Activated CD8-positive, alpha-beta memory T cell treated with anti-CD3 and anti-CD28 coated beads for 36 hours (primary cell): ENCODE data around the gene SH2B3. TPM values are rescaled to one million over a fixed set of nuclear protein-coding genes. Genes with fewer than 3 reads are reported as not detected.

ENCODE experiments used
- CTCF ChIA-PET: fragments of 350-600 bp; sonication (Branson Sonifier 250); formaldehyde crosslinking; loops from one replicate; lab custom pipeline; 2021; ENCODE audit warnings: antibody characterized with exemption; lab: Charles Lee
- POLR2A ChIA-PET: fragments of 350-600 bp; sonication (Branson Sonifier 250); formaldehyde crosslinking; loops from one replicate; lab custom pipeline; 2021; ENCODE audit warnings: antibody characterized with exemption; lab: Charles Lee
- total RNA-seq, 2 experiments: library from RNA; stranded (reverse); gene quantifications; one replicate each; pipeline ENCODE4 v1.2.3, GENCODE V29; 2021

Gene SH2B3
- total RNA-seq, 2 experiments from 2014 or later: 56.8 to 58.4 TPM

GRCh38 chr12:111404362-111405148, 1.2 kb upstream of the SH2B3 start:
- POLR2A ChIA-PET: interaction anchor here (0.7 to 3.4 kb wide), 8 partner anchors 21 to 47 kb away, joined by 3 to 18 read pairs (median 4); no protein-coding TSS in a partner anchor
- CTCF ChIA-PET: interaction anchor here (1.3 to 15.3 kb wide), 5 partner anchors 25 to 73 kb away, joined by 4 to 393 read pairs (median 16); no protein-coding TSS in a partner anchor

- ChIA-PET CTCF (interaction anchor here (1.3 to 15.3 kb wide), 5 partner anchors 8 to 46 kb away, joined by 4 to 393 read pairs (median 16); no protein-coding TSS in a partner anchor), POLR2A (interaction anchor here (0.6 to 3.4 kb wide), 8 partner anchors 20 to 46 kb away, joined by 3 to 18 read pairs (median 4); no protein-coding TSS in a partner anchor)
Observed at GRCh38 chr12:111405149-111405858, 419 bp upstream of the SH2B3 start.

GRCh38 chr12:111406474-111407376, 1.0 kb downstream of the SH2B3 start:
- POLR2A ChIA-PET: interaction anchor here (0.7 to 3.4 kb wide), 2 partner anchors 28 to 777 kb away, joined by 3 to 18 read pairs; no protein-coding TSS in a partner anchor
- CTCF ChIA-PET: interaction anchor here (1.0 to 15.3 kb wide), 6 partner anchors 9 to 45 kb away, joined by 3 to 393 read pairs (median 6); no protein-coding TSS in a partner anchor

- CTCF ChIA-PET: interaction anchor here (1.0 to 2.1 kb wide), 3 partner anchors 18 to 44 kb away, joined by 3 to 9 read pairs (median 3); no protein-coding TSS in a partner anchor
- POLR2A ChIA-PET: no interaction called here
Observed at GRCh38 chr12:111407377-111408115, 1.8 kb downstream of the SH2B3 start.

- ChIA-PET POLR2A (no interaction called here), CTCF (interaction anchor here (1.0 to 6.9 kb wide), 4 partner anchors 11 to 44 kb away, joined by 3 to 38 read pairs (median 9); no protein-coding TSS in a partner anchor)
Observed at GRCh38 chr12:111408116-111408440, 2.4 kb downstream of the SH2B3 start.

GRCh38 chr12:111408686-111409402, 3.1 kb downstream of the SH2B3 start:
- ChIA-PET POLR2A (interaction anchor here (1.0 kb wide), 1 partner anchor 18 kb away, joined by 3 read pairs; no protein-coding TSS in a partner anchor), CTCF (interaction anchor here (1.1 to 6.9 kb wide), 4 partner anchors 12 to 43 kb away, joined by 3 to 38 read pairs (median 9); no protein-coding TSS in a partner anchor)

- ChIA-PET CTCF (interaction anchor here (1.1 to 6.9 kb wide), 4 partner anchors 12 to 35 kb away, joined by 3 to 38 read pairs (median 10); no protein-coding TSS in a partner anchor), POLR2A (interaction anchor here (1.0 kb wide), 1 partner anchor 17 kb away, joined by 3 read pairs; no protein-coding TSS in a partner anchor)
Observed at GRCh38 chr12:111409403-111409779, 3.7 kb downstream of the SH2B3 start.

- CTCF ChIA-PET: interaction anchor here (2.5 to 6.9 kb wide), 4 partner anchors 13 to 41 kb away, joined by 9 to 38 read pairs (median 18); no protein-coding TSS in a partner anchor
- POLR2A ChIA-PET: interaction anchor here (1.0 kb wide), 1 partner anchor 17 kb away, joined by 3 read pairs; no protein-coding TSS in a partner anchor
Observed at GRCh38 chr12:111409780-111410430, 4.2 kb downstream of the SH2B3 start.

- POLR2A ChIA-PET: interaction anchor here (0.7 kb wide), 1 partner anchor 9 kb away, joined by 6 read pairs; no protein-coding TSS in a partner anchor
Observed at GRCh38 chr12:111410431-111411184, 4.9 kb downstream of the SH2B3 start.

GRCh38 chr12:111411185-111411764, 5.6 kb downstream of the SH2B3 start:
- ChIA-PET POLR2A (interaction anchor here (0.7 kb wide), 1 partner anchor 9 kb away, joined by 6 read pairs; no protein-coding TSS in a partner anchor), CTCF (interaction anchor here (0.7 to 6.9 kb wide), 5 partner anchors 14 to 408 kb away, joined by 4 to 38 read pairs (median 11); no protein-coding TSS in a partner anchor)

More at GRCh38 chr12:111410431-111411184, 4.9 kb downstream of the SH2B3 start:
- CTCF ChIA-PET: interaction anchor here (0.7 to 6.9 kb wide), 5 partner anchors 13 to 407 kb away, joined by 4 to 38 read pairs (median 11); no protein-coding TSS in a partner anchor

- CTCF ChIA-PET: interaction anchor here (0.7 to 6.9 kb wide), 5 partner anchors 9 to 39 kb away, joined by 3 to 38 read pairs (median 11); no protein-coding TSS in a partner anchor
- POLR2A ChIA-PET: interaction anchor here (0.6 kb wide), 1 partner anchor 1034 kb away, joined by 4 read pairs; no protein-coding TSS in a partner anchor
Observed at GRCh38 chr12:111412007-111412829, 6.5 kb downstream of the SH2B3 start.

- POLR2A ChIA-PET: no interaction called here
- CTCF ChIA-PET: interaction anchor here (3.5 to 6.9 kb wide), 3 partner anchors 16 to 38 kb away, joined by 11 to 38 read pairs (median 25); no protein-coding TSS in a partner anchor
Observed at GRCh38 chr12:111412830-111413441, 7.2 kb downstream of the SH2B3 start.

- POLR2A ChIA-PET: interaction anchor here (0.6 kb wide), 1 partner anchor 402 kb away, joined by 4 read pairs; no protein-coding TSS in a partner anchor
- CTCF ChIA-PET: interaction anchor here (4.5 to 6.9 kb wide), 2 partner anchors 16 to 38 kb away, joined by 25 to 38 read pairs; no protein-coding TSS in a partner anchor
Observed at GRCh38 chr12:111413442-111414086, 7.8 kb downstream of the SH2B3 start.
